ENCODE results near the gene ZNF438.

The ZNF438 gene

GRCh38 chr10:30825495-30825894 is 206.2 kb downstream of the ZNF438 start:
- Histone ChIP-seq H3K4me1 (ENCODE audit: low read depth, poor library complexity, severe bottlenecking) (no peaks in the 10 kb centered on the region), H3K27me3 (ENCODE audit: insufficient read depth, low read depth) (no peaks in the 10 kb centered on the region), H3K27ac (no peak overlapping the region), H3K79me2 (ENCODE audit: insufficient read depth, low read depth) (no peaks in the 10 kb centered on the region), H3K4me2 (no peak overlapping the region), H3K9ac (no peak overlapping the region), H3K4me3 (IDR thresholded peaks at IDR 0.05; ENCODE audit: insufficient read depth, low read depth, low read length) (no peak overlapping the region), H3K36me3 (ENCODE audit: insufficient read depth) (no peaks in the 10 kb centered on the region), H2AFZ (ENCODE audit: low read depth) (no peak overlapping the region), H4K20me1 (ENCODE audit: insufficient read depth) (no peaks in the 10 kb centered on the region)
- TF ChIP-seq, protein P1, sequence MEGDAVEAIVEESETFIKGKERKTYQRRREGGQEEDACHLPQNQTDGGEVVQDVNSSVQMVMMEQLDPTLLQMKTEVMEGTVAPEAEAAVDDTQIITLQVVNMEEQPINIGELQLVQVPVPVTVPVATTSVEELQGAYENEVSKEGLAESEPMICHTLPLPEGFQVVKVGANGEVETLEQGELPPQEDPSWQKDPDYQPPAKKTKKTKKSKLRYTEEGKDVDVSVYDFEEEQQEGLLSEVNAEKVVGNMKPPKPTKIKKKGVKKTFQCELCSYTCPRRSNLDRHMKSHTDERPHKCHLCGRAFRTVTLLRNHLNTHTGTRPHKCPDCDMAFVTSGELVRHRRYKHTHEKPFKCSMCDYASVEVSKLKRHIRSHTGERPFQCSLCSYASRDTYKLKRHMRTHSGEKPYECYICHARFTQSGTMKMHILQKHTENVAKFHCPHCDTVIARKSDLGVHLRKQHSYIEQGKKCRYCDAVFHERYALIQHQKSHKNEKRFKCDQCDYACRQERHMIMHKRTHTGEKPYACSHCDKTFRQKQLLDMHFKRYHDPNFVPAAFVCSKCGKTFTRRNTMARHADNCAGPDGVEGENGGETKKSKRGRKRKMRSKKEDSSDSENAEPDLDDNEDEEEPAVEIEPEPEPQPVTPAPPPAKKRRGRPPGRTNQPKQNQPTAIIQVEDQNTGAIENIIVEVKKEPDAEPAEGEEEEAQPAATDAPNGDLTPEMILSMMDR (conservative IDR thresholded peaks at IDR 0.05; ENCODE audit: low read depth, low read length): no peak

- H3K4me1 ChIP-seq (ENCODE audit: low read depth, poor library complexity, severe bottlenecking): no peaks in the 10 kb centered on the region
- H3K27me3 ChIP-seq (ENCODE audit: insufficient read depth, low read depth): no peaks in the 10 kb centered on the region
- H3K36me3 ChIP-seq (ENCODE audit: insufficient read depth): no peaks in the 10 kb centered on the region
- no peak overlapping the region for H3K9ac ChIP-seq
- H4K20me1 ChIP-seq (ENCODE audit: insufficient read depth): no peaks in the 10 kb centered on the region
- TF ChIP-seq, protein P1 (conservative IDR thresholded peaks at IDR 0.05; ENCODE audit: low read depth, low read length): no peak
- no peak overlapping the region for H3K27ac ChIP-seq
- H3K79me2 ChIP-seq (ENCODE audit: insufficient read depth, low read depth): no peaks in the 10 kb centered on the region
- H3K4me2 ChIP-seq: no peak overlapping the region
- H2AFZ ChIP-seq (ENCODE audit: low read depth): no peak overlapping the region
- H3K4me3 ChIP-seq (IDR thresholded peaks at IDR 0.05; ENCODE audit: insufficient read depth, low read depth, low read length): no peak overlapping the region
Observed at GRCh38 chr10:30825022-30825421, 206.6 kb downstream of the ZNF438 start.

GRCh38 chr10:30823651-30824050 is 208.0 kb downstream of the ZNF438 start:
- H3K4me2 ChIP-seq: no peak overlapping the region
- H2AFZ ChIP-seq (ENCODE audit: low read depth): no peak overlapping the region
- no peak overlapping the region for H3K27ac ChIP-seq
- H3K36me3 ChIP-seq (ENCODE audit: insufficient read depth): no peaks in the 10 kb centered on the region
- H3K4me3 ChIP-seq (IDR thresholded peaks at IDR 0.05; ENCODE audit: insufficient read depth, low read depth, low read length): no peak overlapping the region
- no peaks in the 10 kb centered on the region for H4K20me1 ChIP-seq (ENCODE audit: insufficient read depth)
- H3K4me1 ChIP-seq (ENCODE audit: low read depth, poor library complexity, severe bottlenecking): no peaks in the 10 kb centered on the region
- no peaks in the 10 kb centered on the region for H3K79me2 ChIP-seq (ENCODE audit: insufficient read depth, low read depth)
- no peaks in the 10 kb centered on the region for H3K27me3 ChIP-seq (ENCODE audit: insufficient read depth, low read depth)
- TF ChIP-seq, protein P1 (conservative IDR thresholded peaks at IDR 0.05; ENCODE audit: low read depth, low read length): no peak
- no peak overlapping the region for H3K9ac ChIP-seq

DNA sequence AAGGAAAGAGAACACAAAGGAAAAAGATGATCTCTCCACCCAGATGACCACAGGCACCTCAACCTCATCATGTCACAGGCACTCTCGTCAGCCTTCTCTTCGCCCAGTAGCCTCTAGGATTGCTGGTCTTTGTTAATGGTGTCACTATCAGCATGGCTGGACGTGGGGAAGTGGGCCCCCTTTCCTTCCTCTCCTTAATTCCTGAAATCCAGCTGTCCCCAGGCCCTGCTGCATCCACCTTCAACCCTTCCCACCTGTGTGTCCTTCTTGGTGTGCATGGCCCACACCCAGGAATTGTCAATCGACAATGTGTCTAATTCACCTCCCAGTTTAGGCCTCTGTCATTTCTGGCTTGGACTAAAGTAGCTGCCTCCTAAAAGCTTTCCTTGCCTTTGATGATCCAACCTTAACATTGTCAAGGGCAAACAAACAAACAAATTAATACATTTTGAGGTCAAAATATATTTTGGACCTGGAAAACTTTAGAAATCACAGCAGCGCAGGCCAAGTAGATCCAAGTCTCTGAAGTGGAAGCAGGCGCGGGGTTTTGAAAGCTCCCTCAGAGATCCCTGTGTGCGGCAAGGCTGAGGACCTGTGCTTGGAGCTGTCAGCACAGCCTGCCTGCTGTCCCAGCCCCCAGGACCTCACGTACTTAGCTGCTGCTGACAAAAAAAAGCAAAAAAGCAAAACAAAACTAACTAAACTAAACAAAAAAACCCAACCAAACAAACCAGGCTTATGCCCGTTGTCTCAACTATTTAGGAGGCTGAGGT is 208.8 kb downstream of the ZNF438 start:
- TF ChIP-seq, protein P1 (conservative IDR thresholded peaks at IDR 0.05; ENCODE audit: low read depth, low read length): no peak
- H3K79me2 ChIP-seq (ENCODE audit: insufficient read depth, low read depth): no peaks in the 10 kb centered on the region
- no peaks in the 10 kb centered on the region for H3K36me3 ChIP-seq (ENCODE audit: insufficient read depth)
- H3K27me3 ChIP-seq (ENCODE audit: insufficient read depth, low read depth): no peaks in the 10 kb centered on the region
- no peak overlapping the region for H3K4me2 ChIP-seq
- H3K4me1 ChIP-seq (ENCODE audit: low read depth, poor library complexity, severe bottlenecking): no peaks in the 10 kb centered on the region
- H4K20me1 ChIP-seq (ENCODE audit: insufficient read depth): no peaks in the 10 kb centered on the region
- H3K4me3 ChIP-seq (IDR thresholded peaks at IDR 0.05; ENCODE audit: insufficient read depth, low read depth, low read length): no peak overlapping the region
- no peak overlapping the region for H2AFZ ChIP-seq (ENCODE audit: low read depth)
- H3K9ac ChIP-seq: no peak overlapping the region
- H3K27ac ChIP-seq: no peak overlapping the region
